HG03575 (cell line): ENCODE results near the gene ATG3.
"Not testable (repeated sequence)": the region's sequence is repeated elsewhere in the genome, so short reads cannot be mapped to it uniquely, and the experiment has no call there.

ENCODE experiments used
- ATAC-seq: cut with Tn5 transposase; IDR thresholded peaks from one replicate; pipeline ENCODE4 v1.9.1; 2021; ENCODE audit not compliant: unreplicated experiment, insufficient number of reproducible peaks, low FRiP score; ENCODE audit errors: extremely low read depth

ATG3 gene

DNA sequence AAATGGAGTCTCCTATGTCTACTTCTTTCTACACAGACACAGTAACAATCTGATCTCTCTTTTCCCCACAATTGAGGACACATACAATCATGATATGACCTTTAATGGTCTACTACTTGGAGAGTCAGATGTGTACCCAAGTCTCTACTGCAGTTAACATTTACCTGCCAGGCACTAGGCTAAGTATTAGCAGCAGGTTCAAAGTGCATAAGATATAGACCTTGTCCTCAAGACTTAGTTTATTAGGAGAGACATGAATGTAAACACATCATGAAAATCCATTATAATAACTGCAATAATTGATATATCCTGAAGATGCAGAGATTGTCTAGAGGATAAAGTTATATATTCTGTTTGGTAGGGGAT, 3.2 kb upstream of the ATG3 start:
- ATAC-seq, result no peak

DNA sequence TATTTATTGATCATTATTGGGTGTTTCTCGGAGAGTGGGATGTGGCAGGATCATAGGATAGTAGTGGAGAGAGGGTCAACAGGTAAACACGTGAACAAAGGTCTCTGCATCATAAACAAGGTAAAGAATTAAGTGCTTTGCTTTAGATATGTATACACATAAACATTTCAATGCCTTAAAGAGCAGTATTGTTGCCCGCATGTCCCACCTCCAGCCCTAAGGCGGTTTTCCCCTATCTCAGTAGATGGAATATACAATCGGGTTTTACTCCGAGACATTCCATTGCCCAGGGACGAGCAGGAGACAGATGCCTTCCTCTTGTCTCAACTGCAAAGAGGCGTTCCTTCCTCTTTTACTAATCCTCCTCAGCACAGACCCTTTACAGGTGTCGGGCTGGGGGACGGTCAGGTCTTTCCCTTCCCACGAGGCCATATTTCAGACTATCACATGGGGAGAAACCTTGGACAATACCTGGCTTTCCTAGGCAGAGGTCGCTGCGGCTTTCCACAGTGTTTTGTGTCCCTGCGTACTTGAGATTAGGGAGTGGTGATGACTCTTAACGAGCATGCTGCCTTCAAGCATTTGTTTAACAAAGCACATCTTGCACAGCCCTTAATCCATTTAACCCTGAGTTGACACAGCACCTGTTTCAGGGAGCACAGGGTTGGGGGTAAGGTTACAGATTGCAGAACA, 2.6 kb upstream of the ATG3 start:
- not testable (repeated sequence) for ATAC-seq

DNA sequence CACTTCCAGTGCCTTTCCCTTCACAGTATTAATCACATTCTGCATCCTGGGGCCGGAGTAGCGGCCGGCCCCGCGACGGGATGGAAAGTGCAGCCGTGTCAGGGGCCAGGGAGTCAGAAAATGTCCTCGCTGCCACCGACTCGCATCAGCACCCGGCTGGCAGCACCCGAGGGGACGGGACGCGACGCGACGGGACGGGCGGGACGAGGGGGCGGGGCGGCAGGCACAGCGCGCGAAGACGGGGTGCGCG, 353 bp downstream of the ATG3 start:
- ATAC-seq, result peak; percentile 21

- ATAC-seq, result peak; percentile 7
Measured at GRCh38 chr3:112560721-112561483, 860 bp downstream of the ATG3 start.

GRCh38 chr3:112560307-112560706, 1.5 kb downstream of the ATG3 start:
- no peak for ATAC-seq

DNA sequence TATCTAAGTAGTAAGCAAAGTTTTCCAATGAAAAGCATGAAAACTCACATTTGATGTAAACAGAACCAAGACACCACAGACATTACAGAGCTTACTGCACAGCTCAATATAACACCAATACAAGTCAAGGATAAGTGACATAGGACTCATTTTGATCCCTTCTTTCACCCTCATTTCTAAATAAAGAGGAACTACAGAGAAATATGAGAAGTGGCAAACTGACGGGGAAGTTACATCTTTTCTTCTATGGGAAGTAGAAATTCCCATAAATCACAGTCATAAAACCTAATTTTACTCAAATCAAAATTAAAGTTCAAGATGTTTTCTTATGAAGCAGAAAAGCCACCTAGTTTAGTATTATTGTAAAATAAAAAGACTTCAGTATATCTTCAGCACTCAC, 3.8 kb downstream of the ATG3 start:
- ATAC-seq, result no peak

DNA sequence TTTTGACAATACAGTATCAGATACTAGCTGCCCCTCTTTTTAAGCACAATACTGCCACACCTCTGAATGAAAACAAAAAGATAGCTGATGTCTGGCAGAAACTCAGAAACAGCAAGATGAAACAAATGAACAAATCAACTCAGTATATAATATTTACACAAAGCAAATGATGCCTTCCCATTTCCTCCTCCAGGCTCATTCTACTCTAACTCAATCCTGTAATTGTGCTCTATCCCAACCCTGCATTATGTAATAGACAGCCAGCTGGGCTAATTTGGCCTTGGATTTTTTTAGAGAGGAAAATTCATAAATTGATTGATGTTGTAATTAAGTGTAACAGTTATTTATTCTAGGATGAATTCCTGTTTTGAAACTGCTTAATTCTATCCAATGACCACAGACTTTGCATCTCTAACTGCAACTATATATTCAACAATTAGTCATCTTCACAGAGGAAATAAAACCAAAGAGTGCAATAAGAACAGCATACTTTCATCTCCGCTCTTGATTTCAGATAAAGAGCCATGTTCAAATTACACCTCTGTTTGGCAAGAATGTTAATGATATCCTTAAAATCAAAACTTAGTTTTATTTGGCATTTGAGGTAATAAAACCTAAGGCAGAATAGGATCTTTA, 6.1 kb downstream of the ATG3 start:
- no peak for ATAC-seq

GRCh38 chr3:112550859-112551258, 10.9 kb downstream of the ATG3 start:
- no peak for ATAC-seq

- ATAC-seq, result no peak
Measured at GRCh38 chr3:112546216-112546759, 15.5 kb downstream of the ATG3 start.

GRCh38 chr3:112539825-112540650, 21.7 kb downstream of the ATG3 start:
- ATAC-seq, result no peak

DNA sequence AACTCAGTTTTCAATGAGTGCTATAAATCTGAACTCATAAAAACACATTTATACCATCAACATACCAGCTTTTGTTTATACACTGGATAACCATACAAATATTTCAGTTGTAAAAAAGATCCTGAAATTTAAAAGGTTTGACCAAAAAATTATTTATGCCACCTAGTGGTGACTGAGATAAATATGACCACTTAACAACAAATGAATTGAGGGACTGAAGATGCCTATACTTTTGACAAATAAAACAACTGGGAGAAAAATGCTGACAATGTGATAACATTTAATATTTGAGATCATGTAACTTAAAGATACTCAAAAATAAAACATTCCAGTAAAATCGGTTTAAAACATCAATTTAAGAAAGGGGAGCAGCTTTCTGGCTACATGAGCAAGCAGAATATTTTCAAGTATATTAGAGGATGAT, 30.4 kb downstream of the ATG3 start:
- no peak for ATAC-seq

GRCh38 chr3:112530573-112530972, 31.2 kb downstream of the ATG3 start:
- ATAC-seq, result no peak

DNA sequence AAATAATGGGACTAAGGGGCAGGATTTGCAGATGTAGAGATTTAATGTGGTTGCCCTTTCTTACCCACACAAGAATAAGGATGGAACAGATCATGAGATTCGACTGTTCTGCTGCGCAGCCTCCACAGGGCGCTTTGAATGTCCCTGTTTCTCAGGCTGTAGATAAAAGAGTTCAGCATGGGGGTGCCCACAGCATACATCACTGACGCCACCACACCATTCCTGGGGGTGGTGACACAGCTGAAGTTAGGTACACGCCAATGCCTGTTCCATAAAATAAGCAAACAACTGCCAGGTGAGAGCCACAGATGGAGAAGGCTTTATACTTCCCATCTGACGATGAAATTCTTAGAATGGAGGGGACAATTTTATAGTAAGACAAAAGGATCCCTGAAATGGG, 37.6 kb downstream of the ATG3 start:
- not testable (repeated sequence) for ATAC-seq

- no peak for ATAC-seq
Measured at GRCh38 chr3:112519424-112520001, 42.2 kb downstream of the ATG3 start.

DNA sequence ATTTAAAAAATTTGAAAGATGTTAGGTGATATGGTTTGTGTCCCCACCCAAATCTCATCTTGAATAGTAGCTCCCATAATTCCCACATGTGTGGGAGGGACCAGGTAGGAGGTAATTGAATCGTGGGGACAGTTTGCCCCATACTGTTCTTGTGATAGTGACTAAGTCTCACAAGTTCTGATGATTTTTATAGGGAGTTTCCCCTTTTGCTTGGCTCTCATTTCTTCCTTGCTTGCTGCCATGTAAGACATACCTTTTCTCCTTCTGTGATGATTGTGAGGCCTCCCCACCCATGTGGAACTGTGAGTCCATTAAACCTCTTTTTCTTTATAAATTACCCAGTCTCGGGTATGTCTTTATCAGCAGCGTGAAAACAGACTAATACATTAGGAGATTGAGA, 42.8 kb downstream of the ATG3 start:
- not testable (repeated sequence) for ATAC-seq

DNA sequence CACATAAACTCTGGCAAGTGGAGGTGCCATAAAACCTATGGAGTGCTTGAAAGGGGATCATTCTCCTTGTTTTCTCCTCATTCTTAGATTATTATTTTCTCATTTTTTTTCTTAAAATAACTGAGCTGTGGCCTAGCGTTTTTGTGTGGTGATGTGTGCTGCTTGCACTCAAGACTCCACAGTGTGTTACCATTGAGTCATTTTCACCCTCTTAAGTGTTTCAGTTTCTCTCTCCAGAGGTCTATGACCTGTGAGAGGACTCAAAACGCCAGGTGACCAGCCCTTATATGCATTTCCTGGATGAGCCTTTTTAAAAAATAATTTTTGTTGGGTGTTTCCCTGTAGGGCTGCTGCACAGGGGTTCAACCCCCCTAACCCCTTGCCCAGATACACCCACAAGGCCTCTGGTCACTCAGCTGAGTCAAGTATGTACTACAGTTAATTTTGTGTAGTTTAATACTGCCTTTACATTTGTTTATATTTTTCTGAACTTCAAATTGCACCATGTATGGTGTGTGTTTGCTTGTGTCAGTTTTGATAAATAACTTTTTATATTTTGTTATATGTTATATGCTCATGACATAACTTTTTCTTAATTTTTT, 47.1 kb downstream of the ATG3 start:
- ATAC-seq, result peak; percentile 91

DNA sequence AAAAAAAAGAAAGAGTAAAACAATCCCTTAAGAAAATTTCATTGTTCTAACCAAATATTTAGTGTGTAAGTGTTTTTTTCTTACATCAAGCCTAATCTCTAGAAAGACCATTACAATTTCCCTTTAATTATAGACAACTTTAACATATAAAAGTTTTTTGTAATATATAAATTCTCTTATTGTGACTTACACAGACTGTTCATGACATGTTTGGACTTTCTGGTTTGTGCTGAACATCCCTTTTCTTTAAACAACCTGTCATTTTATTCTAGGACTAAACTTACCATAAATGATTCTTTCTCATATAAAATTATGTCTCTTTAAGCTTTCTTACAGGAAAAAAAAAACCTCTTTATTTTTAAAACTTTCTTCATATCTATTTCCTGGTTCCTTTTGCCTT, 49.4 kb downstream of the ATG3 start:
- ATAC-seq, result no peak

DNA sequence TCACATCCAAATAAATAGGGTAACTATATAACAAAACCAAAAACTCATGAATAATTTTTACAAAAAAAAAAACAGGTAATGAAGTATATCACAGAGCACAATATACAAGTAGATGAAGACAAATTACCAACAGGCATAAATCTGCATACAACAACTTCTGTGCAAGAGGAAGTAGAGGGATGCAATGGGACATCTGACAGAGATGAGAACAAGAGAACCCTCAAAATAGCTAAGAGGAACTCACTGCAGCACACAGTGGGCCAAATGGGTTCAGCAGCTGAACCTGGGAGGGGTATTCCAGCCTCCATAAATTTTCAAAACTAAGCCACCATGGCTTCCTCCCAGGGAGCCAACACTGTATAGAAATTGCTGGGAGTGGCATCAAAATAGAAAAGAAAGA, 52.9 kb downstream of the ATG3 start:
- ATAC-seq, result no peak

GRCh38 chr3:112508261-112508660, 53.5 kb downstream of the ATG3 start:
- no peak for ATAC-seq
